GM18909 (cell line): Measurements from ENCODE around the gene NUCB2.
A peak's percentile ranks its signal among the peaks of the same experiment; 100 is the strongest.
"Not testable (repeated sequence)": the region's sequence is repeated elsewhere in the genome, so short reads cannot be mapped to it uniquely, and the experiment has no call there.

Source experiments
- ATAC-seq: cut with Tn5 transposase; IDR thresholded peaks from one replicate; pipeline ENCODE4 v1.9.1; 2021; ENCODE audit warnings: mild to moderate bottlenecking; ENCODE audit not compliant: unreplicated experiment, poor library complexity

The NUCB2 gene

GRCh38 chr11:17276236-17277023, at the start of gene NUCB2:
Gene NUCB2 (plus strand): TSS chr11:17276739. CDS start chr11:17295324, 18,585 bp downstream.
- peak; percentile 98 for ATAC-seq

- not testable (repeated sequence) for ATAC-seq
Measured at GRCh38 chr11:17228186-17228925, 48.2 kb upstream of the NUCB2 start.

- no peak for ATAC-seq
Measured at GRCh38 chr11:17229481-17230152, 46.9 kb upstream of the NUCB2 start.

DNA sequence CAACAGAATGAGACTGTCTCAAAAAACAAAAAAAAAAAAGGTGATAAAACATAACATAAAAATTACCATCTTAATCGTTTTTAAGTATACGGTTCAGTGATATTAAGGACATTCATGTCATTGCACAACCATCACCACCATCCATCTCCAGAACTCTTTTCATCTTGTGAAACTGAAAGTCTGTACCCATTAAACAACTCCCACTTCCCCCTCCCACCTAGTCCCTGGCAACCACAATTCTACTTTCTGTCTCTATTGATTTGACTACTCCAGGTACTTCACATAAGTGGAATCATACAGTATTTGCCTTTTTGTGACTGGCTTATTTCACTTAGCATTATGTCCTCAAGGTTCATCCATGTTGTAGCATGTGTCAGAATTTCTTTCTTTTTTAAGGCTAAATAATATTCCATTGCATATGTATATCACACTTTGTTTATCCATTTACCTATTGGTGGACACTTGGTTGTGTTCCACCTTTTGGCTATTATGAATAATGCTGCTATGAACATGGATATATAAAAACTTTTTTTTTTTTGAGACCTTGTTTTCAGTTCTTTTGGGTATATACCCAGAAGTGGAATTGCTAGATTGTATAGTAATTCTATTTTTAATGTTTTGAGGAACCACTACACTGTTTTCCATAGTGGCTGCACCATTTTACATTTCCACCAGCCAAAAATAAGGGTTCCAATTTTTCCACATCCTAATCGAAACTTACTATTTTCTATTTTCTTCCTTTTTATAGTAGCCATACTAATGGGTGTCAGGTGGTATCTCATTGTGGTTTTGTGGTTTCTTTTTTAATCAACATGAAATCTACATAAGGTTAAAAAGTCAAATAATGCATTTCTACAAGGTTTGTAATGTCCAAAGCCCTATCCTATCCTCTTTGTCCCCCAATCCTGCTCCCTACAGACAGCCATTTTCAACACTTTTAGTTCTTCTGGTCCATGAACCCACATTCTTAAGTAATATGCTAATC, 45.4 kb upstream of the NUCB2 start:
- peak; percentile 95 for ATAC-seq

GRCh38 chr11:17233101-17233500, 43.4 kb upstream of the NUCB2 start:
- ATAC-seq, result no peak

GRCh38 chr11:17238377-17238776, 38.2 kb upstream of the NUCB2 start:
- ATAC-seq, result no peak

- not testable (repeated sequence) for ATAC-seq
Measured at GRCh38 chr11:17239927-17240326, 36.6 kb upstream of the NUCB2 start.

- ATAC-seq, result no peak
Measured at GRCh38 chr11:17240780-17241179, 35.8 kb upstream of the NUCB2 start.

DNA sequence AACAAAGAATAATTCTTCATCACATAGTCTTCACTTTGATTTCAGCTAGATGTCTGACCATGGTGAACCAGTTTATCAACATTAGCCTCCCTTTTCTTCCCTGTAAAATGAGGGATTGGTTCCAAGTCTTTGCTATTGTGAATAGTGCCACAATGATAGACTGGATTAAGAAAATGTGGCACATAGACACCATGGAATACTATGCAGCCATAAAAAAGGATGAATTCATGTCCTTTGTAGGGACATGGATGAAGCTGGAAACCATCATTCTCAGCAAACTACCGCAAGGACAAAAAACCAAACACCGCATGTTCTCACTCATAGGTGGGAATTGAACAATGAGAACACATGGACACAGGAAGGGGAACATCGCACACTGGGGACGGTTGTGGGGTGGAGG, 33.6 kb upstream of the NUCB2 start:
- not testable (repeated sequence) for ATAC-seq

GRCh38 chr11:17244046-17244445, 32.5 kb upstream of the NUCB2 start:
- ATAC-seq, result peak; percentile 96

GRCh38 chr11:17250561-17251350, 25.8 kb upstream of the NUCB2 start:
- ATAC-seq, result no peak

- ATAC-seq, result no peak
Measured at GRCh38 chr11:17252704-17253103, 23.8 kb upstream of the NUCB2 start.

DNA sequence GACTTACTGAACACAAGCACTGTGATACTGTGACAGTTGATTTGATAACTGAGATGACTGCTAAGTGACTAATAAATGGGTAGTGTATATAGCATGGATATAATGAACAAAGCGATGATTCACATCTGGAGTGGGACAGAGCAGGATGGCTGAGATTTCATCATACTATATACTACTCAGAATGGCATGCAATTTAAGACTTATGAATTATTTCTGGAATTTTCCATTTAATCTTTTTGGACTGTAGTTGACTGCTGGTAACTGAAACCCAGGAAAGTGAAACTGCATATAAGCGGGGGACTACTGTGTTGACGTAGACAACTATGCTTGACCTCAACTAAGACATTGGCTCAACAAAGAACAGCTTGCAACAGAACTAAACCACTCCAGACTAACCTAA, 20.0 kb upstream of the NUCB2 start:
- ATAC-seq, result no peak

GRCh38 chr11:17257196-17257595, 19.3 kb upstream of the NUCB2 start:
- no peak for ATAC-seq

- no peak for ATAC-seq
Measured at GRCh38 chr11:17258670-17259069, 17.9 kb upstream of the NUCB2 start.

GRCh38 chr11:17259519-17259918, 17.0 kb upstream of the NUCB2 start:
- ATAC-seq, result no peak

DNA sequence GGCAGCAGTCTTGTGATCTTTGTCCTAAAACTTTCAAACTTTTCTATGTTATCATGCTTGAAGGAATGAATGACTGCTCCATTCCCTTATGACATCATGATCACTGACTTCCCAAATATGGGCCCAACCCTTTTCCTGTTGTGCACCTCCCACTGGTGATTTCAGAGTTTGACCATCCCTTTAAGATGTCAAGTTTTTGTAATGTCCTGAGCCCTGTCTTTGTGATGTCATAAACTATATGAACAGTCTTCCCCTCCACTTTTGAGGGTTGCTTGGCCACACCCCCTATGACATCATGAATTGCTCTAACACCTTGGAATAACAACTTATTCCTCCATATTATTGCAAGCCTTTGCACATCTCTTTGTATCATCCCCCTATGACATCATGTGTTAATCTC, 16.5 kb upstream of the NUCB2 start:
- no peak for ATAC-seq

GRCh38 chr11:17263769-17264168, 12.8 kb upstream of the NUCB2 start:
- no peak for ATAC-seq

DNA sequence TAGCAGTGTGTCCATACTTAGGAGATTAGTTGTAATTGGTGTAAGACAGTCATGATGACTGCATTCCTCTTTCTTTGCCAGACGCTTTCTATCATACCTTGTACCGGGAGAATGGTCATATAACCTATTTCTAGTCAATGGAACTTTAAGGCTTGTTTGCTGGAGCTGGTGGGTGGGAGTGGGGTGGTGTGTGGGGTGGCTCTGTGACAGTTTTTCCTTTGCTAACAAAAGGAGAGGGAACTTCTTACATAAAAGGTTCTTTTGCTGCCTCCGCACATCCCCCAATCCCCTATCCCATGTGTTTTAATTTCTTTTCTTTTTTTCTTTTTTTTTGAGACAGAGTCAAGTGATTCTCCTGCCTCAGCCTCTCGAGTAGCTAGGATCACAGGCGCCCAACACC, 9.8 kb upstream of the NUCB2 start:
- no peak for ATAC-seq
